Measurements from ENCODE around the gene MNAT1. TPM values are rescaled to one million over a fixed set of nuclear protein-coding genes. Genes with fewer than 3 reads are reported as not detected.
"Not testable (repeated sequence)": the region's sequence is repeated elsewhere in the genome, so short reads cannot be mapped to it uniquely, and the experiment has no call there.

Gene MNAT1
- total and polyA plus RNA-seq, 2 experiments from 2014 or later, result 34.4 to 60.9 TPM

DNA sequence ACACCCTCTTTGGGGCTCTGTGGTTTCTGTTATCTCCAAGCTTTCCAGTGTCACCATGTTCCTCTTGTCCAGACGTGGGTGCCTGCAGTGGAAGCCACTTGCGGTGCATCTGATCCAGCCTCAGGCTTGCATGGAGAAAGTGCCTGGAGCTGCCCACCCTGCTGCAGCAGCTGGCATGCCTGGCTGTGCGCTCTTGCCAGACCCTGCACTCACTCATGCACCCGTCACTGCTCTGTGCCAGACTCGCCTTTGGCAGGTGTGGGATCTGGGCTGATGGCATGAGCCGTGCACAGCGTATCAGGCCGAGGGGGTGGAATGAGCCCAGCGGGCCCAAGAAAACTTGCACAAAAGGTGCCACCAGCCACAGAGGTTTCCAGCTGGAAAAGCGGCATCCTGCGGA, 105.1 kb downstream of the MNAT1 start:
- H3K79me2 ChIP-seq, result no peaks in the 10 kb centered on the region
- no peak overlapping the region for H3K4me3 ChIP-seq
- H3K9me3 ChIP-seq (ENCODE audit: low read depth), result no peaks in the 10 kb centered on the region
- H3K27ac ChIP-seq, result no peak overlapping the region
- H4K20me1 ChIP-seq (ENCODE audit: insufficient read depth, poor library complexity, severe bottlenecking), result no peaks in the 10 kb centered on the region
- DNase-seq (ENCODE audit: low spot score), result no peak
- no peaks in the 10 kb centered on the region for H3K9me2 ChIP-seq (replicated peaks; ENCODE audit: insufficient read depth)
- no peaks in the 10 kb centered on the region for H3K4me1 ChIP-seq (ENCODE audit: insufficient read depth)
- H2AFZ ChIP-seq, result no peak overlapping the region
- no peak overlapping the region for H3K4me2 ChIP-seq
- no peaks in the 10 kb centered on the region for H3K36me3 ChIP-seq (replicated peaks; ENCODE audit: insufficient read depth, low read depth)
- TF ChIP-seq EZH2phosphoT487 (IDR thresholded peaks at IDR 0.05; ENCODE audit: low read depth, severe bottlenecking, unreplicated experiment), result no peak
- TF ChIP-seq CTCF (IDR thresholded peaks at IDR 0.05; ENCODE audit: poor library complexity), result no peak
- no peak for TF ChIP-seq EZH2 (IDR thresholded peaks at IDR 0.05; ENCODE audit: borderline replicate concordance)
- WGBS (ENCODE audit: low lambda C conversion rate, missing lambda C conversion rate), result 97% methylated on average over 10 of the region's 11 CpGs
- no peaks in the 10 kb centered on the region for H3K27me3 ChIP-seq

- no peaks in the 10 kb centered on the region for H3K79me2 ChIP-seq
- no peaks in the 10 kb centered on the region for H3K36me3 ChIP-seq (replicated peaks; ENCODE audit: insufficient read depth, low read depth)
- no peak overlapping the region for H3K27ac ChIP-seq
- TF ChIP-seq EZH2 (IDR thresholded peaks at IDR 0.05; ENCODE audit: borderline replicate concordance) (no peak), CTCF (IDR thresholded peaks at IDR 0.05; ENCODE audit: poor library complexity) (no peak), EZH2phosphoT487 (IDR thresholded peaks at IDR 0.05; ENCODE audit: low read depth, severe bottlenecking, unreplicated experiment) (no peak)
- no peaks in the 10 kb centered on the region for H4K20me1 ChIP-seq (ENCODE audit: insufficient read depth, poor library complexity, severe bottlenecking)
- no peaks in the 10 kb centered on the region for H3K9me3 ChIP-seq (ENCODE audit: low read depth)
- no peaks in the 10 kb centered on the region for H3K27me3 ChIP-seq
- no peaks in the 10 kb centered on the region for H3K4me1 ChIP-seq (ENCODE audit: insufficient read depth)
- H3K4me2 ChIP-seq, result no peak overlapping the region
- no peak for DNase-seq (ENCODE audit: low spot score)
- no peak overlapping the region for H2AFZ ChIP-seq
- WGBS (ENCODE audit: low lambda C conversion rate, missing lambda C conversion rate), result 95% methylated on average over 1 of the region's 1 CpG
- no peak overlapping the region for H3K4me3 ChIP-seq
- H3K9me2 ChIP-seq (replicated peaks; ENCODE audit: insufficient read depth), result no peaks in the 10 kb centered on the region
These were observed 105.8 kb downstream of the MNAT1 start for GRCh38 chr14:60840313-60840712.

DNA sequence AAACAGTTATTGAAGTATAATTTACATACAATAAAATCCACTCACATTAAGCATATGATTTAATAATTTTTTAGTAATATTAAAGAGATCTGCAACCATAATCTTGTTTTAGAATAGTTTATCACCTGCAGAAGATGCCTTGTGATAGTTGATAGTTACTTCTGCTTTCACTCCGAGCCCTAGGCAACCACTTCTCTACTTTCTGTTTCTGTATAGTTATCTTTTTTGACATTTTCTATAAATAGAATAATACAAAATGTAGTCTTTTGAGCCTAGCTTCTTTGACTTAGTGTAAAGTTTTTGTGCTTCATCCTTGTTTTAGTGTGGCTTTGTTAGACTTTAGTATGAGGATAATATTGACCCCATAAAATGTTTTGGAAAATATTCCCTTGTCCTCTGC, 111.0 kb downstream of the MNAT1 start:
- no peak overlapping the region for H3K4me3 ChIP-seq
- DNase-seq (ENCODE audit: low spot score), result no peak
- H3K9me3 ChIP-seq (ENCODE audit: low read depth), result peaks cover 8% of the 10 kb centered on the region
- no peaks in the 10 kb centered on the region for H3K9me2 ChIP-seq (replicated peaks; ENCODE audit: insufficient read depth)
- H4K20me1 ChIP-seq (ENCODE audit: insufficient read depth, poor library complexity, severe bottlenecking), result no peaks in the 10 kb centered on the region
- H3K79me2 ChIP-seq, result peaks cover 2% of the 10 kb centered on the region
- TF ChIP-seq CTCF (IDR thresholded peaks at IDR 0.05; ENCODE audit: poor library complexity) (no peak), EZH2 (IDR thresholded peaks at IDR 0.05; ENCODE audit: borderline replicate concordance) (no peak), EZH2phosphoT487 (IDR thresholded peaks at IDR 0.05; ENCODE audit: low read depth, severe bottlenecking, unreplicated experiment) (no peak)
- H3K27ac ChIP-seq, result no peak overlapping the region
- H3K4me1 ChIP-seq (ENCODE audit: insufficient read depth), result no peaks in the 10 kb centered on the region
- no peak overlapping the region for H3K4me2 ChIP-seq
- H2AFZ ChIP-seq, result no peak overlapping the region
- H3K27me3 ChIP-seq, result no peaks in the 10 kb centered on the region
- WGBS (ENCODE audit: low lambda C conversion rate, missing lambda C conversion rate), result 93% methylated on average over 1 of the region's 1 CpG
- H3K36me3 ChIP-seq (replicated peaks; ENCODE audit: insufficient read depth, low read depth), result no peaks in the 10 kb centered on the region

- Histone ChIP-seq H3K27me3 (no peaks in the 10 kb centered on the region), H3K79me2 (peaks cover 5% of the 10 kb centered on the region), H4K20me1 (ENCODE audit: insufficient read depth, poor library complexity, severe bottlenecking) (no peaks in the 10 kb centered on the region), H3K9me3 (ENCODE audit: low read depth) (peaks cover 8% of the 10 kb centered on the region), H2AFZ (no peak overlapping the region), H3K9me2 (replicated peaks; ENCODE audit: insufficient read depth) (no peaks in the 10 kb centered on the region), H3K27ac (no peak overlapping the region), H3K4me3 (no peak overlapping the region), H3K4me1 (ENCODE audit: insufficient read depth) (no peaks in the 10 kb centered on the region), H3K36me3 (replicated peaks; ENCODE audit: insufficient read depth, low read depth) (no peaks in the 10 kb centered on the region), H3K4me2 (no peak overlapping the region)
- no peak for DNase-seq (ENCODE audit: low spot score)
- WGBS (ENCODE audit: low lambda C conversion rate, missing lambda C conversion rate), result 92% methylated on average over 2 of the region's 2 CpGs
- TF ChIP-seq EZH2phosphoT487 (IDR thresholded peaks at IDR 0.05; ENCODE audit: low read depth, severe bottlenecking, unreplicated experiment), result no peak
- no peak for TF ChIP-seq EZH2 (IDR thresholded peaks at IDR 0.05; ENCODE audit: borderline replicate concordance)
- no peak for TF ChIP-seq CTCF (IDR thresholded peaks at IDR 0.05; ENCODE audit: poor library complexity)
These were observed 113.5 kb downstream of the MNAT1 start for GRCh38 chr14:60848066-60848465.

GRCh38 chr14:60851692-60852091, 117.1 kb downstream of the MNAT1 start:
- H3K4me3 ChIP-seq; DNase-seq (ENCODE audit: low spot score); H3K9me2 ChIP-seq (replicated peaks; ENCODE audit: insufficient read depth); H4K20me1 ChIP-seq (ENCODE audit: insufficient read depth, poor library complexity, severe bottlenecking); H3K9me3 ChIP-seq (ENCODE audit: low read depth); H3K27me3 ChIP-seq; H3K79me2 ChIP-seq; H3K36me3 ChIP-seq (replicated peaks; ENCODE audit: insufficient read depth, low read depth); H2AFZ ChIP-seq; H3K27ac ChIP-seq; H3K4me2 ChIP-seq; H3K4me1 ChIP-seq (ENCODE audit: insufficient read depth): not testable (repeated sequence)
- WGBS (ENCODE audit: low lambda C conversion rate, missing lambda C conversion rate), result 97% methylated on average over 5 of the region's 5 CpGs

Data from hepatocyte (in vitro differentiated cells).